ENCODE measurements around the gene UMAD1.

DNA sequence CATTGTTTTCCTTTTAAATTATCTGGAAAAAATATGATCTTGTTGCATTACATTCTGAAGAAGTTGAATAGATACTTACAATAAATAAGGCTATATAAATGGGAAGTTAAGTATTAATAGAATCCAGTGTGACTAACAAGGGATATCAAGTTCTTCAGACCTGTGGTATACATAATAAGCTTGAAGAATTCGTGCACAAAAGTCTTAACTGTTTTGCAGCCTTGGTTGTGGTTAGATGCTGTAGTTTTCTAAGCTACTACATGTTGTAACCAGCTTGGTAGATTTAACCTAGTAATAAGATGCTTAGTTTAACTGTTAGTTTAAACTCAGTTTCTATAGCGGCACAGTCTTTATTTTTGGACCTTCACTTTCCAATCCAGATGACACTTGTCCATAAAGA lies 221.8 kb downstream of the UMAD1 start:
- TF ChIP-seq, protein P1, sequence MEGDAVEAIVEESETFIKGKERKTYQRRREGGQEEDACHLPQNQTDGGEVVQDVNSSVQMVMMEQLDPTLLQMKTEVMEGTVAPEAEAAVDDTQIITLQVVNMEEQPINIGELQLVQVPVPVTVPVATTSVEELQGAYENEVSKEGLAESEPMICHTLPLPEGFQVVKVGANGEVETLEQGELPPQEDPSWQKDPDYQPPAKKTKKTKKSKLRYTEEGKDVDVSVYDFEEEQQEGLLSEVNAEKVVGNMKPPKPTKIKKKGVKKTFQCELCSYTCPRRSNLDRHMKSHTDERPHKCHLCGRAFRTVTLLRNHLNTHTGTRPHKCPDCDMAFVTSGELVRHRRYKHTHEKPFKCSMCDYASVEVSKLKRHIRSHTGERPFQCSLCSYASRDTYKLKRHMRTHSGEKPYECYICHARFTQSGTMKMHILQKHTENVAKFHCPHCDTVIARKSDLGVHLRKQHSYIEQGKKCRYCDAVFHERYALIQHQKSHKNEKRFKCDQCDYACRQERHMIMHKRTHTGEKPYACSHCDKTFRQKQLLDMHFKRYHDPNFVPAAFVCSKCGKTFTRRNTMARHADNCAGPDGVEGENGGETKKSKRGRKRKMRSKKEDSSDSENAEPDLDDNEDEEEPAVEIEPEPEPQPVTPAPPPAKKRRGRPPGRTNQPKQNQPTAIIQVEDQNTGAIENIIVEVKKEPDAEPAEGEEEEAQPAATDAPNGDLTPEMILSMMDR (IDR thresholded peaks at IDR 0.05), result no peak
- TF ChIP-seq POLR2A (IDR thresholded peaks at IDR 0.05), result no peak

Measured in heart left ventricle (tissue), 13 donors.